Activated CD8-positive, alpha-beta memory T cell treated with anti-CD3 and anti-CD28 coated beads, Interleukin-2, amount 50 U/mL, for 1 hour (primary cell): ENCODE measurements around the gene CADM2.

ENCODE experiments used
- DNase-seq: peaks from one replicate; pipeline ENCODE4 v3.0.0-alpha.2; 2020; ENCODE audit errors: extremely low read depth

Gene CADM2

DNA sequence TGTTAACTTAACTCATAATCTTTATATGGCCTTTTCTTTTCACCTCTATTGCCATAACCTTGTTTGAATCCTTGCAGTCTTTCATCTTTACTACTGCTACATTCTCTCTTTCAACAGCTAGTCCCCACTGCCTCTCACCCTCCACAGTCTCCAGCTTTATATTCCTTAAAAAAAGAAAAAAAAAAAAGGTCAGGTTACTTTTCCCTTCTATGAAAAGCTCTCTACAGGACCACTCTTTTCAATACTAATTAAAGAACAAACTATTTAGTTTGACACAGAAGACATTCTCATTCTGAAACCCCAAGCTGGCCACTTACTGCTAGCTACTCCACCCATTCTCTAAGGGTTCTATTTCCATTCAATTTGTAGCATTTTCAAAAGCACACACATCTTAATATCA is 25.6 kb downstream of the CADM2 start:
- no peak for DNase-seq

DNA sequence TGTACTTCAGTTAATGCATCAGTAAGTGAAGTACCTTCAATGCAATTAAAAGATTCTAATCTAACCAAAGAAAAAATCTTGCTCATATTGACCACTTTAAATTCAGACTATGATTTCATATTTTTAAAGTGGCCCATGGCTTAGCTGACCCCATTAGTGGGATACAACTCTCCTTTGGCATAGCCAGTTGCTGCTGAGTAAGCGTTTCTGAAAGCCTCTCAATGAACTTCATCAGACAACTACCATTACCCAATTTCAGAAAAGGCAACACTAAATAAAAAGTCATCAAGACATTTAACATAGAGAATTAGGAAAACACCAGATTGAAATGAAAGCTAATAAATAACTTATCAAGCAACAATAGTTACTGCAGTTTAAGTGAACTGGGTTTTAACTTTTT is 27.0 kb downstream of the CADM2 start:
- DNase-seq, result no peak

DNA sequence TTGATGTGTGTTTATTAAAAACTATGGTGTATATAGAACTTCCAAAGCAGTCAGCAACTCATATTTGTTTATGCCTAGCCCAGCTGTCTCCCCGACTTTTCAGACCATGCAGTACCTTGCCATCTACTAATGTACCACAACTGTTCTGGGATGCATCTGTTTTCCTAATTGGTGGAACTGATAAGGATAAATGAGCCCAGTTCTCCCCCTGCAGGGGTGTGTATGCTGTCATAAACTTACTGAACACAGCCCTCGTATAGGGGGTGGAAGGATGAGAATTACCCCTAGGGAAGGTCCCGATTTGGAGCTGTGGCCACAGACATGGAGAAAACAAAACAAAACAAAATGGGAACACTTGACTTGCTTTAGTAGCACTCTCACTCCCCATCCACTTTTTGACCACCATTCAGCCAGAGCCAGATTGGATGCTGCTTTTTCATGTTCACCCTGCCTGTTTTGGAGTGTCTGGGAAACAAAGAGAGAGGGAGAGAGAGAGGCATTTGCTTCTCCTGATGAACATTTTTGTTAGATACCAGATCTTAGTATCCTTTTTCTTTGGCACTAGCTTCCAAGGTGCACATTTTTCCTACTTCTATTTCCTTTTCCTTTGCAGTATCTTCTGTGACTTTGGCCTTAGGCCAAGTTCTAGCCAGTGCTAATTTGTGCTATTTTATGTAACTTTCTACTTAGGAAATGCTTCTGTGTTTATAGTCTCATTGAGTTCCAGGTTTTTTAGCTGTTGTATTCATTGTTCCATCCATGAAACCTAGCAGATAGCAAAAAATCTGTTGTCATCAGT is 29.1 kb downstream of the CADM2 start:
- no peak for DNase-seq

DNA sequence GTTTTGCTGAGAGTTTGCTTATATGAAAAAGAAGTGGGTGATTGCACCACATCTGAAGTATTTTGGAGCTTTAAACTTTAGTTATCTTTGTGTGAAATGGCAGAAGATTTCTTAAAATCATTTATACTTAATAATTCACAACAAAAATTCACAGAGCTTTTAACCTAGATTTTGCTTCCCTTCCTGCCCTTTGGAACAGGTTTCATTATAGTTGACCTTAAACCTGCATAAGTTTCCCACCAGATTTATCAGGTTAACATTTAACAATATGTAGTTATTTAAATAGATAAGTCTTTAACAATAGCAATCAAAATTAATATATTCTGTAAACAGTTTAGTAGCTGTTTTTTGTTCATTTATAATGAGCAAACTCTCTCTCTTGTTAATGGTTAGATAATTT is 30.3 kb downstream of the CADM2 start:
- no peak for DNase-seq

DNA sequence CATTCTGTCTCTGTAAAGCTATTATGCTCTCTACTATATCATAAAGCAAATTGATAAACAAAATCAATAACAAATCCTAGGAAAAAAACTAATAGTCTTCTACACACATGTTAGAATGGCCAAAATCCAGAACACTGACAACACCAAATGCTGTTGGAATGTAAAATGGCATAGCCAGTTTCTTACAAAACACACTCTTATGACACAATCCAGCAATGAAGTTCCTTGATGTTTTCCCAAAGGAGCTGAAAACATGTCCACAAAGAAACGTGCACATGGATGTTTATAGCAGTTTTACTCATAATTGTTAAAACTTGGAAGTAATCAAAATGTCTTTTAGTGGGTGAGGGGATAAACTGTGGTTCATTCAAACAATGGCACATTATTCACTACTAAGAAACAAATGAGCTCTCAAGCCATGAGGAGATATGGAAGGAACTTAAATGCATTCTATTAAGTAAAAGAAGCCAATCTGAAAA is 32.7 kb downstream of the CADM2 start:
- DNase-seq, result no peak

DNA sequence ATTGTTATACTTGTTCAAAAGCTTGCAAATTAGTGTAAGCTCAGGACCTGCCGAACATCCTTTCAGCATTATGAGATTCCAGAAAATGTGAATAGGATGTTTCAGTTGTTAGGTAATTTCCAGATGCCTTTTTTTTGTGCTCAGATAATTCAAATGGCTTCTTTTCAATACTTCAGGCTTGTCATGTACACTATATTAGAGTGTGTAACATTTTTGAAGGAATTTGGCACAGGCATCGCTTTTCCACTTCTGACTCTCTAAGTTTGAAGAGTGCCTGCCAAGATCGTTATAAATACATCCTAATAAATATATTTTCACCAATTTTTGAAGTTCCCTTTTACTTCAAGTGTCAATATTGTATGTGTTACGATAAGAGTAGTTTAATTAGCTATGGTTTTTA is 35.2 kb downstream of the CADM2 start:
- DNase-seq, result no peak

DNA sequence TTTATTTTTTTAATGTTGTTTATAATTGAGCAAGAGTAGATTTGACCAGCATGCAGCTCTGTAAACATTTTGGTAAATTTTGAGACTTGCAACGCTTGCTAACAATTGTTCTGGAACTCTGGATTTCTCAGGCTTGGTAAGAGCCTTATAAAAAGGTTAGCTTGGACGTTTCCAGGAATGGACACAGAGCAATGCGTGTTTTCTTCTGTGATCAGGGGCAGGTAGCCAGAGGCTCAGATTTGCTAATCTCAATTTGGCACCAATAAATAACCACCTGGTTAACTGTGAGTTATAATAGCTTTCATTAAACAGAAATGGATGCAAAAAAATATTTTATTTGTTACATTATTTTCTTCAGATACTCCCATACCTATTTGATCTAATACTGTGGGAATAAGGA is 39.8 kb downstream of the CADM2 start:
- DNase-seq, result no peak

DNA sequence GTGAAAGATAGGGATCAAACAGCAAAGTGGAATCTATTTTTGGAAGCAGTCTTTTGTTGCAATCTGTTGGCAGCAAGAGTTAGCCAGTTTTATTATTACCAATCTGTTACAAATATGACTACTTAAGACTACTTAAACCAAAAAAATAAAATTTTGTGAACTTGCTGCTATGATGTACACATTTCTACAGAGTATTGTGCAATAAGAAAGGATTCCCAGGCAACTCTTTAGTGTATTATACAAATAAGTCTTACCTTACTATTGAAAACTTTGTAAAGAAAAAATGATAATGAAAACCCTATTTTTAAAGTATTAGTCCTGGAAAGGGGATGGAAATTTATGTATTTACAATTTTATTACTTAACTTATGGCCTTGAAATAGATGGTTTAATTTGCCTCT is 44.7 kb downstream of the CADM2 start:
- DNase-seq, result no peak

DNA sequence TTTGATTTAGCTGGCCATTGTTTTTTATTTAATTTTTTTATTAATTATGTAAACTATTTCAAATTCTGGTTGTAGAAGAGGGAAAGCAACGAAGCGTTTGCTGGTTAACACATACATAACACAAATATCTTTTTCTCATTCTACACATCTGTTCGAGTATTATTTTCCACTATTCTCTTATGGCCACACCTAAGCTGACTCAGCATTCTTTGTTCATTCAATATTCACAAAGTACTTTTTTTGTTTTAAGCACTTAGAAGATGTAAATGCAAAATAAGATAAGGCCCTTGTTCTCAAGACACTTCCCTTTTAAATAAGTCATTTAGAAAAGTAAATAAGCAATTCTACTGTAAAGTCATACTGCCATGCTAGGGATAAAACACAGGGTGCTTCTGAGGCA is 45.4 kb downstream of the CADM2 start:
- no peak for DNase-seq

DNA sequence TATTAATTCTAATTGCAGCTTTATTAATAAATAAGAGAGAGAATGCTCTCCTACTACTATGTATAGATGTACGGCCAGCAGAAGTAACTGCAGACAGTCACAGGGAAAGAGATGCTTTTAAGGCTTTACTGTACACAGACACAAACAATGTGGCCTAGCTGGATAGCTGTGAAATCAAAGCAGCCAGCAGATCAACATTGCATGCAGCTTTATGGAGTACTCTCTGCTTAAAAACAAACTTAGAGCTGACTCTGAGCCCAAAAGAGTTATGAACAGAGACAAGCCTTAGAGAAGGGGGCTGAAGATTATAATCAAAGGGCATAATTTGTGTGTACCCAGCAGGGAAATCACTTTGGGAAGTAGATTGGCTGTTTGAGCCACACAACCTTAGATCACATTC is 47.2 kb downstream of the CADM2 start:
- no peak for DNase-seq

DNA sequence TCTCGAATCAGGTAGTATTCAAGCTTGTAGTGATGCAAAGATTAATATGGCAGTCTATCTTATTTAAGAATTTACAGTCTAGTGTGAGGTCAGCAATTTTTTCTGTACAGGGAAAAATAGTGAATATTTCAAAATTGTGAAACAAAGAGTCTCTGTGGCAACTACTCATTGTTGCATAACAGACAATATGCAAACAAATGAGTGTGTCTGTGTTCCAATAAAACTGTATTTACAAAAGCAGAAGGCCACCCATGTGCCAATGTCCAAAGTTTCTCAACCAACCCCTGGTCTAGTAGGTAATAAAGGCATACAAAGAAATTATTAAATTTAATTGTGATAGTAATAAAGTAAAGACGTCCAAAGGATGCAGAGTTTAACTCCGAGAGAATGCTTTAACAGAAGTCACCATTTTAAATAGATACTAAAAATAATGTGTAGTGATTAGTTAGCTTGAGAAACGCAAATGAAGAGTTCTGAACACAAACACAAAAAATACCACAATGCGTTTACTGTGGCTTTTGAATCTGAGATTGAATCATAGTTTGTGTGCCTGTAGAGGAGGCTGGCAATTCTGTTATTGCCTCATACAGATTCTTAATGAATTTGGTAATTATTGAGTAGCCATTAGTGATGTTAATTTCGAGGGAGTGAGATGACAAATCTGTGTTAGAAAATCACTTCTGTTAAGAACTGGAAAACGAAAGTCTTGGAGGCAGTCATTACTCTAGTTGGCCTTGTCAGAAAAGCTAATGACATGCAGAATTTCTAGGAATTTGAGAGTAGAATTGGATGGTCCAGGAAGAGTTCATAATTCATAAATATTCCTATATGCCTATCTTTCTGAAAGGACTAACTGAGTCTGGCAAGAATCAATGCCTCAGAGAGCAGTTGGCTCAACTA is 48.7 kb downstream of the CADM2 start:
- no peak for DNase-seq

DNA sequence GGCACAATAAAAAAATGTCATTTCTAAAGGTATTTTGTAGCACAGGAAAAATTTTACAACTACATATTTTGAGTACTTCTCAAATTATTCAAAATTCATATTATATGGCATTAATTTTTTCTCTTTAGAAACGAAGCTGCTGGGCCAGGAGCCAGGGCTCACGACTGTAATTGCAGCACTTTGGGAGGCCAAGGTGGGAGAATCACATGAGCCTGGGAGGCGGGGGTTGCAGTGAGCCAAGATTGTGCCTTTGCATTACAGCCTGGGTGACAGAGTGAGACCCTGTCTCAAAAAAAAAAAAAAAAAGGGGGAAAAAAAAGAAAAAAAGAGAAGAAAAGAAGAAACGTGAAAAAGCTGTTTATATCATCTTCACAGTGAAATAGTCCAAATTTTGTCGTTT is 62.0 kb downstream of the CADM2 start:
- no peak for DNase-seq

DNA sequence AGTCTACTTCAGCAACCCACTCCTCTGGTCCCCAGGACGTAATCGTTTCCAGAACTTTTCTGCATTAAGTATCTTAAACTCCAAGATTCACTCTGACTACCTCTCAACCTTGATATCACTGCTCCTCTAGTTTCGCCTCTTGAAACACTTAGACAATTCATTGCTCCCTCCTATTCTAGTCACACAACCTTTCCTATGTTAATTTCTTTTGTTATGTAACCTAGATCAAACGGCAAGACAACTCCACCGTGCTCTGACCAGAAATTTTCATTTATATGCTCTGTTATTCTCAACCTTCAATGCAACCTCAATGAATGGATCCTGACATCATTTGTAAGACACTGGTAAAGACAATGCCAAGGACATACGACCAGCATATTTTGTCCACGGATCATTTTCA is 71.3 kb downstream of the CADM2 start:
- no peak for DNase-seq

DNA sequence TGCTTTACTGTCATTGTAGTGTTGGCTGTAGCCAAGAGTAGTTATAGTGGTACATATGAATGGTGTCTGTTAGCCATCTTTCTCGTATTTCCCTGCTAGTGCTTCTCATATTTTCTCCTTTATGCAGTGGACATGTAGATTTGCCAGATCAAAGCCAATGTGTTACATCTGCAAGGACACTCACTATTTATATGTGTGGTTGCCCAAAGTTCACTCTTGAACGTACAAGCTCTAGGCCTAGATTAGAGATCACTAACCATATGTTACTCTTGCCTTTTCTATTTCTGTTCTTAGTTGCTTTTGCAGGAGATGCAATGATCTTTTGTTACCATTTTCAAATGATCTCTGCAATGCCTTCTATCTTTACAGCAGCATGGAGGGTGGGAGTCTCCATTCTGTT is 78.4 kb downstream of the CADM2 start:
- no peak for DNase-seq

DNA sequence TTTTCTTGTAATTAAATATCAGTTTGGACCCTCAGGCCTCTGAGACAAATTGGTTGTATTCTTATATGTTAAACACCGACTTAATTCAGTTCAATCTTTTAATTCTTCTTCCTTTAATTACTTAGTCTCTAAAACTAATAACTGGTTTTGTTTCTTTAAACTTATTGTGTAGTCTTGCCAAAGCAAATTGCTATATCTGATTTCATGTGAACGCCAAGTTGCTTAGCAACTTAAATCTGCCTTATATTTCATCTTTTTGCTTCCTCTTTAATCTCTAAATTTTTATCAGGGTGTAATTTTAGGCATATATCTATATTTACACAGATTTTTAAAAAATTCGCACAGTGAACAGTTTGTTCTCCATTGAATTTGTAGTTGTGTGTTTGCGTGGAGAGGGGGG is 82.2 kb downstream of the CADM2 start:
- DNase-seq, result no peak

DNA sequence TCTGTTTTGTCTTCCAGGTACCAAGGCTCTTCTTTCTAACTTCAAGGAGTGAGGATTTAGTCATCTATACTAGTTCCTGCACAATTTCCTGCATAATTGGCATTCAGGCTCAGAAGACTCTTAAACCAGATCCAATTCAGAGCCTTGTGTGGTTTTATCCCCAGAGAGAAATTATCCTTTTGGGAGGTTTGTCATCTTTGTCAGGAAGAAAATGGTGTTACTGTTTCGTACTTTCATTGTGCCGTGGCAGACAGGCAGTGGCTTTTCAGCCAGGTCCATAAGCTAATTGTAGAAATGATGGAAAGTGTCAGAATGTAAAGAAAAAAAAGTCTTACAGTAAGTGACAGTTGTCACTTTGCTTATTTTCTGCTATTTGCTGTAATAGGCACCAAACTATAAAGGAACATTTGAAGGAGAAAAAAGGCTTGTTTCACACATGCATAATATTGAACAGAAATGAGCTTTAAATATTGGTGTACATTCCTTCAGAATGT is 82.8 kb downstream of the CADM2 start:
- DNase-seq, result no peak

DNA sequence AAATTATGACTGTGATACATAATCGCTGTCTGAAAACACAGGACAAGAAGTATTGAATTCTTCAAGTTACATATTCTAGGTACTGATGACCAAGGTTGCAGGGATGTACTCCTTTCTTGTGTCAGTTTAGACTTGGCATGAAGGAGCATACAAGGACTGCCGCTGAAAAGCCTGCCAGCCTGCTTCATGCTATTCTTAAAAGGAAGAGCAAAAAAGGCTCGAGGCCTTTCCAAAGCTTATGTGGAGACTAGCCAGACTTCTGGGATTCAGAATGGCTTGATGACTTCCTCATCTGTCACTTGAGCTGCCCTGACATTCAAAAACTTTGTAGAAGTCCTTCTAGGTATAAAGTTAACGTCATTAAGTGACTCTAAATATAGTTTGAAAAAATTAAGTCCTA is 92.0 kb downstream of the CADM2 start:
- no peak for DNase-seq

DNA sequence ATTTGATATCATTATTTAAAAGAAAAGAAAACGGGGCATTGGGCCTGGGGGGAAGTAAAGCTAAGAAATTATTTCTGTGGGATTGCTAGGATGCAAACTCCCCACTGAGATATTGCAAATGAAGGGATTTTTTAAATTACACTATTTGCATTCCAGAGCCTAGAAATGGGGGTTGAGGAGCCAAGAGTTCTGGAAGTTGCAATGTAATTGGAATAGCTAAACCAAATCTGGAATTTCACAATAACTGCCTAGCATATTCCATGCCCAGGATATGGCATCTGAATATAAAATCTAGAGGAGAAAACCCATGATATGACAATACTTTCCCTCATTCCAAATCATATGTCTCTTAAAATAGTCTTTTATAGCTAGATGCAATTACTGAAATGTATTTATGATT is 93.0 kb downstream of the CADM2 start:
- no peak for DNase-seq

DNA sequence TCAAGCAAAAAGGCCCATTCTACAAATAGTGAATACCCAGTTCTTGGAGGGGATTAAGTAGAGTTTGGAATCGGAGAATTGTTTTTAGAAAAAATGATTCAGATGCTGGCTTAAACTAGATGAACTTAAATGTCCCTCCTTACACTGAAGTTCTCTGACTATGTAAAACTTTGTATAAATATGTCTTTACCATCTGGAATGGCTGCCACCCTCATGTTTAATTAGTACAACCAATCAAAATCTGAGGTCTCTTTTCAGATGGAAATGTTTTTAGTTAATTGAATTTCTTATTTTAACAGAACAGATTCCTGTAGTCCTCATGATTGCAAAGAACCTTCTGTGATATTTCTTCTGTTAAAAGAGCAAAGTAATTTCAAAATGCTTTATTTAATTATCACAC is 94.8 kb downstream of the CADM2 start:
- no peak for DNase-seq

DNA sequence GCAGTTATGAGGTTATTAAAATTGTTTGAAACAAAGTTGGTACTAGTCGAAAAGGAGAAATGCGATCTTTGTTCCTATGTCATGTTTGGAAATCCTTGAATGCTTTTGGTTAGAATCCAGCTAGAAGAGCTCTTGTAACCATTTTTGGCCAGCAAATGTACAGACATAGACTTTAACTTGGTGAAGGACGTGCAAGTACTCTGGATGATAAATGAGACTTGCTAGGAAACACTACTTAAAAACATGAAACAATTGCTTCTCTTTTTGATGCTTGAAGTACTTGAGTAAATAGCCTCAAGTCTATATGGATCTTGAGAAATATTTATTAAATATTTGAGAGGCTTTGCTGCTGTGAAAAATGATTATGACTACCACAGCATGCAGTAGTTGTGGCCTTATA is 95.8 kb downstream of the CADM2 start:
- no peak for DNase-seq

DNA sequence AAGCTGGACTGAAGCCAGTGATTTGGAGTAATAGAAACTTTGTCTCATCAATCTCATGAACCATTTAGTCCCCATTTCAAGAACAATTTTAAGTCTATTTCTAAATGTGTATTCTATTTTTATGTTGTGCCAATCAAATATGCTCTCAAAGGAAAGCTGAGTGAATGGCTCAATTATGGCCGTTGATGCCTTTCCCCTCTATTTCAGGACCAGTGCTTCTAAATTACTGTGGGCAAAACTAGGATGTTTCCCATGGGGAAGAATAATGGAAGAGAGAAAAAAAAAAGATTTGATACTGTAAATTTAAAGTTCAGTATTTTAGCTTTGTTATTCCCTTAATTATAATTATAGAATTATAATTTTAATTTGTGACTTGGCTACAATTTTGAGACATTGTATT is 110.1 kb downstream of the CADM2 start:
- DNase-seq, result no peak

DNA sequence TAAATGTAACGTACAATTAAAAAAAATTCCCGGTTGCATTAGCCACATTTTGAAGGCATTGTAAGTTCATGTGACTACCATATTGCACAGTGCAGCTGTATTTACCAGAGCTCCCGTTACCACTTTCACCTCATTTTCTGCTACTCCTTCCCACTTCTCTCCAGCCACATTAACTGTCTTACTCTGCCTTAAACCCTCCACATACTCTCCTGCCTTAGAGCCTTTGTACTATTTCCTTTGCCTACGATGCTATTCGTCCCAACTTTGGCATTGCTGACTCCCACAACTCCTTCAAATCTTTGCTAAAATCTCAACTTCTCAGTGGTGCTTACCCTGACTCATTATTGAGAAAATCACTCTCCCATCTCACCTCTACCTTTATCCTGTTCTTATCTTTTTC is 115.2 kb downstream of the CADM2 start:
- no peak for DNase-seq

DNA sequence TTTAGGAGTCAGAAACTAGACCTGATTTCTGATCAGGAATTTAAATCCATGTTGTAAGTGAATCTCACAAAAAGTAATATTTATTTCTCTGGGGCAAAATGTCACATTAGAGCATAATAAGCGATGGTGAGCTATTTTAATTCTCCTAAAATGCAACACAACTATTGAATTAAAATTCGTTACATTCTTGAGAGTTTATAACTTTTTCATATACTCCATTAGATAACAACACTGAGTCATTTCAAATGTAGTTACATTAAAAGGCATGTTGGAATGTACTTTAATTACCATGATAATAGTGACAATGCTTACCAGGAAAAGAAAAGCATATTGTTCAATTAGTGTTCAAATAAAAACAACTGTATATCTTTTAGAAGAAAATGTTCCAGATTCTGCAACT is 116.9 kb downstream of the CADM2 start:
- DNase-seq, result no peak
